ENCODE data around the gene ADAM8.
A peak's percentile ranks its signal among the peaks of the same experiment; 100 is the strongest.
"Not testable (repeated sequence)": the region's sequence is repeated elsewhere in the genome, so short reads cannot be mapped to it uniquely, and the experiment has no call there.

The ADAM8 gene

DNA sequence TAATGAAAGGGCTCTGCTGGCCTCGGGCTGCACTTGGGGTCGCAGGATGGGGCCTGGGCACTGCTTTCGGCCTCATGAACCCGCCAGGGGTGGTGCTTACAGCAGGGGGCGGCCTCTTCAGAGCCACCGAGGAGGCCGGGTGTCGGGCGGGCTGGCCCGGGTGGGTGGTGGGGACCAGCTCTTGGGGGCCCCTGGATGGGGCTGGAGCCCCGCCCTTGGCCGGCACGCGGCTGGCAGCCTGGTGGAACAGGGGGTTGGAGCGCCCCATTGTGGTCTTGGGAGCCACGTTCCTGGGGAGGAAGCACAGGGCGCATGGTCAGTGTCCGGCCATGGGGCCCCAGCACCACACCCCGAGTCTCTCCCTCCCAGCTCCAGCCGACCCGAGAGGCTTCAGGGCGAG lies 8.8 kb downstream of the ADAM8 start:
- DNase-seq (ENCODE audit: low spot score): no peak

DNA sequence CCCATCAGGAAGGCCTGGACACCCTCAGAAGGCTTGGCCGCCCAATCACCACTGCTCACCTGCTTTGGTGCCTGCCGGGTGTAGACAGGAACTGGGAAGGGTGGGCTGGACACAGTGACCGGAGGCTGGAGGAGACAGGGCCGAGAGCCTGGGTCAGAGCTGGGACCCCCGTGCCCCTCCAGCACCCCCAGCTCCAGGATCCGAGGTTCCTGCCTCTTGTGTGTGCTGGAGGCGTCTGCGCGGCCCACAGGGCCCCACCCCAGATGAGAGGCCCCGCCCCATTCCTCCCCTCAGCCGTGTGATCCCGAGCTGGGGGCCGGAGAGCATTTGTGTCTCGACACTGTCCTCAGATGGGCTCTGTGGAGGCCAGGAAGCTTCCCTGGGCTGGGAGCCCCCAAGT lies 9.4 kb downstream of the ADAM8 start:
- no peak for DNase-seq (ENCODE audit: low spot score)

DNA sequence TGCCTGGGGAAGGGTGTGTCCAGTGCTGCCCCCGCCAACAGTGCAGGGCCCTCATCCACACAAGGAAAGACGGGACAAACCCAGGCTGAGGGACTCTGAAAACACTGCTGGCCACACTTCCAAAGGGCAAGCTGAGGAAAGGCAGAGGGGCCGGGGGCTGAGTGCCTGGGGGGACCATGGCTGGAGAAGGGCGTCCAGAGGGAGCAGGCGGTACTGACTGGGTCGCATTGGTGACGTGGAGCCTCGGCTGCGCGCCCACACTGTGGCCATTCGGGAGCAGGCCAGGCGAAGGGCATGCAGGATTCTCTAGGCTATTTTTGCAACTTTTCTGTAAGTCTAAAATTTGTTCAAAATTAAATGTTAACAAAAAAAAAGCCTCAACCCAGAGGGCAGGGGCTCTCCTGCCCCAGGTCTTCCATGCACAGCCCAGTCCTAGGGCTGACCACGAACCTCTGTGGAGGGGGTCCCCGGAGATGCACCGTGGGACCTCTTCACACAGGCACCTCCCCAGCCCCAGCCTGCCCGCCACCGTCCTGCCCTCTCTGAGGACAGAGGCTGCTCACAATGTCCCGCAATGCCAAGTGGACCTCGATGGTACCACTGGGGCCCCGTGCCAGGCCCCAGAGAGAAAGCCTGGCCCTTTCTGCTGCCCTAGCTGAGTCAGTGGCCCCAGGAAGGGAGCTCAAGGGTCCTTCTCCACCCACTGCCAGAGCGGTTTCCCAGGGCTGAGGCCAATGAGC lies 10.4 kb downstream of the ADAM8 start:
- no peak for DNase-seq (ENCODE audit: low spot score)

DNA sequence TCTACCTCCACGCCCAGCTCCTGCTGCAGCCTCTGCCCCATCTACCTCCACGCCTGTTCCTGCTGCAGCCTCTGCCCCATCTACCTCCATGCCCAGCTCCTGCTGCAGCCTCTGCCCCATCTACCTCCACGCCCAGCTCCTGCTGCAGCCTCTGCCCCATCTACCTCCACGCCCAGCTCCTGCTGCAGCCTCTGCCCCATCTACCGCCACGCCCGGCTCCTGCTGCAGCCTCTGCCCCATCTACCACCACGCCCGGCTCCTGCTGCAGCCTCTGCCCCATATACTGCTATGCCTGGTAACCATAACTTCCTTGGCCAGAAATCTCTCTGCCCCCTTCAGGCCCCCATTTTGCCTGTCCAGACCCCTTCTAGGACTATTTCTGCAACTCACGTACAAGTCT lies 11.6 kb downstream of the ADAM8 start:
- not testable (repeated sequence) for DNase-seq (ENCODE audit: low spot score)

DNA sequence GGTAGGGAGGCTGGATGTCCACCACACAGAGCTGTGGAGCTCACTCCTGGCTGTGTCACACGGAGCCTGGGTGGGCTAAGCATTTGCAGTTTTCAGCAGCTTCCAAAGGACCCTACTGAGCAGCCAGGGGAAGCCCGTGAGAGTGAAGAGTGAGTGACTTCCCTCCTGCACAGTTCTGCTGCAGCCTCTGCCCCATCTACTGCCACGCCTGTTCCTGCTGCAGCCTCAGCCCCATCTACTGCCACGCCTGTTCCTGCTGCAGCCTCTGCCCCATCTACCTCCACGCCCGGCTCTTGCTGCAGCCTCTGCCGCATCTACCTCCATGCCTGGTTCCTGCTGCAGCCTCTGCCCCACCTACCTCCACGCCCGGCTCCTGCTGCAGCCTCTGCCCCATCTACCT lies 12.2 kb downstream of the ADAM8 start:
- no peak for DNase-seq (ENCODE audit: low spot score)

DNA sequence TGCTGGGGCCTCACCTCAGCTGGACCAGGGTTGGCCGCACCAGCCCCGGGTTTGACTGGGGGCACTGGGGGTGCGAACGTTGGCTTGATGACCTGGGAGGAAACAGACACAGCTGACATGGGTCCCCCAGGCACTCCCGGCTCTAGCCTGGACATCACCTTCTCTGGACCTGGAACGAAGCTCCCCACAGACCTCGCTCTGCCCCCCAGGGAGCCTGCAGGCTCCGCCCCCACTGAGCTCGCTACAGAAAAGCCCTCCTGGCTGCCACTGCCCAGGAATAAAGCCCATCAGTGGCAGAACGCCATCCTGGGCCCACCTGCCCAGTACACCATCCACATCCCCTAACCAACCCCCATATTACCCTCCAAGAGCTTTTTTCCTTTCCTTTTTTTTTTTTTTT lies 13.0 kb downstream of the ADAM8 start:
- DNase-seq (ENCODE audit: low spot score): no peak

DNA sequence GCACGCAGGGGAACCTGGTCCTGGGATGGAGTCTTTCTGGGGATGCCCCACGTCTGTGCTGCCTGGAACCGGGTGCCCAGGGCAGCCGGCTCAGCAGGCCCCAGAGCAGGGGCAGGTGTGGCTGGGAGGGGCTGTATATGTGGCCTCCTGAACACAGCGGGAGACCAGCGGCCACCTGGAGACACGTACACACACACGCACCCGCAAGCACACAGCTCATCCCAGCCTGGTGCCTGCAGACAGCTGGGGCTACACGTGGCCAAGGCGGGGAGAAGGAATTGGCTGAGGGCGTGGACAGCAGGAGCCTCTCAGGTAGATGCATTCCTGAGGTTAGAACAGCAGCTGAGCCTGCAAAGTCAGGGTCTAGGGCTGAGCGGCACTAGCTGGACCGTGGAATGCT lies 14.0 kb downstream of the ADAM8 start:
- DNase-seq (ENCODE audit: low spot score): no peak

DNA sequence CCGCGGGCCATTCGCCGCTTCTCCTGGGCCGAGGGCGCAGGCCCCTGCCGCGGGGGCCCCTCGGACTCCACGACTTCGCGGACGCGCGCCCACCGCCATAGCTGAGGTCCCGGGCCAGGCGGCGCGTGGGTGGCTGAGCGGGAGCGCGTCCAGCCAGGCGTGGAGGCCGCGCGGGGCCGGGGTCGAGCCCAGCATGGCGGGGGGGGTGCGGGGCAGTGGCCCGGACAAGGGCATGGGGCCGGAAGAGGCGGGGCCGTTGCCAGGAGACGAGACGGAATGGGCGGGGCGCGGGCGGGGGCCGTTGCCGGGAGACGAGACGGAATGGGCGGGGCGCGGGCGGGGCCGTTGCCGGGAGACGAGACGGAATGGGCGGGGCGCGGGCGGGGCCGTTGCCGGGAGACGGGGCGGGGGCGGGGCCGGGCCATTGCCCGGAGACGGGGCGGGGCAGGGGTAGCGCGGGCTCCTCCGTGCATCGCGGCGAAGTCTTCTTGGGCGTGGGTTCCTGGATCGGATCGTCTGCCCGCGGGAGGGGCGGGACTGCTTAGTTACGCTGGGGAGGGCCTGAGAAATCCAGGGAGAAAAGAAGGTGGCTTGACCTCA lies 14.8 kb downstream of the ADAM8 start:
- DNase-seq (ENCODE audit: low spot score): peak; percentile 40

DNA sequence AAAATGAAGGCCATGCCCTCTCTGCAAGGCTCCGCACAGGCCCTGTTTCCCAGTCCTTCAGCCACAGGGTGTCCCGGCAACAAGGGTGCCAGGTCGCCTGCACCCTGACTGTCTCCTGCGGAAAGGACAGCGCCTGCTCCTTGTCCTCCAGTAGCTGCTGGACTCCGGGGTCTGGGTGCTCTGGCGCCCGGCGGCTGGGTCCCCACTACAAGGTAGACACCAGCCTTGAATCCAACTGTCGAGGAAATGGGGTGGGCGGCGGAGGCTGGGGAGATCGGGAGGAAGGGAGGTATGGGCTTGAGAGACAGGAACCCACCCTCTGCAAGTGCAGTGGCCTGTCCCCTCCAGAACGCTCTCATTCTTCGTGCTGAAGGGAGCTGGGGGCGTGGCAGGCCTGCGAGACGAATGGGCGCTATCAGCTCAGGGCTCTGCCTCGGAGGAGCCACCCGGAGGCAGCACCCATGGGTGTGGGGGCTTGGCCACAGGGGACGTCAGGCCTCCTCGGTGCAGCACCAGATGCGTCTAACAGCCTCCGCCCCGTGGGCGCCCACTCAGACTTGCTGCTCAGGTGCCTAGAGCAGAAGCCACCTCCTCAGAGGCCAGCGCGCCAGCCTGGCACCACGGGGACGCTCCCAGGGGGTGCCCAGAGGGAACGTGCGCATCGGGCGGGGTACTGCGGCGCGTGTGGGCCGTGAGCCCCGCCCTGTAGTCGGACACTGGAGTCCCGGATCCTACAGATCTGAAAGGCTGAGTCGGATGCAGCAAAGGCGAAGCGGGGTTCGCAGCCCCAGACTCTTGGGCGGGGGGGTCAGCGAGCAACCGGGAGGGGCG lies 15.6 kb downstream of the ADAM8 start:
- no peak for DNase-seq (ENCODE audit: low spot score)

DNA sequence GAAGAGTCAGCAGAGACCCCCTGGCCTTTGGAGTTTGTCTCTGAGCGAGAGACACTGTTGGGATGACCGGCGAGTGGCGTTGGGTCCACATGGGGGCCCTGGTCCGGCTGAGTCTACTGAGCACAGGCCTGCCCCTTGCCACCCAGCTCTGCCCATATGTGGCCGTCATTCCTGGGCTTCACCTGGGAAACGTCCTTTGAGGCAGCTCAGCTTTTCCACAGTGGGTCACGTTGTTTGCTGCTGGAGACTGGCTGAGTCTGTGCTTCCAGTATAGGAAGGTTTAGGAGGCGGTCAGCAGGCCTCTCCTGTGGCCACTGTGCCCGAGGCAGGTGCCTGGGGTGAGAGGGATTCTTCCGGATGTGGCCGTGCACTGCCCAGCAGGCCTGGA lies 17.1 kb downstream of the ADAM8 start:
- DNase-seq (ENCODE audit: low spot score): no peak

DNA sequence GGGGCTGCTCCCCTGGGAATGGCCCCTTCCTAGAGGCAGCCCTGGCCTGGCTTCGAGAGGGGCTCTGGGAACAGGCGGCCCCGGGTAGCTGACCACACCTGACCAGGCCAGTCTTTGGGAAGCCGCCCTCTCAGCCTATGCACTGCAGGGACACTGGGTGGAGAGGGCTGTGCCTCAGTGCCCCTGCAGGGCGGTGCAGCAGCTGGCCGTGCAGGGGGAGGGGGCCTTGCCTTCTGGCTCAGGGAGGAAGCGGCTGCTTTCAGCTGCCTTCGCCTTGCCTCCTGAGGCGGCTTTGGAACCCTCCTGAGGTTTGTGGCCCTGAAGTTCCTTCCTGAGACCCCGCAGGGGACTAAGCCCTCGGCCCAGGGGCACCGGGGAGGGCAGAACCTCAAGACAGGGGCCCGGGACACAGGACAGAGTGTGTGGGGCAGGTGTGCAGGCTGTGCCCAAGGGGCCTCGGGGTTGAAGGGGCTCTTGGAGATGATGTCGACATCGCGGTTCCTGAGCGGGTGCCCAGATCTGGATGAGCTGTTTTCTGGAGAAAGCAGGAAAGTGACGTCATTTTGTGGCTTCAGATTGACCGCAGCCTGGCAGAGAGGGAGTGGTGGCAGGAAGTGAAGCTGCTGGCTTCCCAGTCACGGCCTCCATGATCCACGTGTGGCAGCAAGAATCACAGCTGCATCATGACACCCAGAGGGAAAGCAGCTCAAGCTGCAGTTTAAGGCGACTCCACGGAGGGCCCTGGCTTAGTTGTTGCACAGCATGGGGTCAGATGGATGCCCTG lies 17.7 kb downstream of the ADAM8 start:
- DNase-seq (ENCODE audit: low spot score): peak; percentile 96

DNA sequence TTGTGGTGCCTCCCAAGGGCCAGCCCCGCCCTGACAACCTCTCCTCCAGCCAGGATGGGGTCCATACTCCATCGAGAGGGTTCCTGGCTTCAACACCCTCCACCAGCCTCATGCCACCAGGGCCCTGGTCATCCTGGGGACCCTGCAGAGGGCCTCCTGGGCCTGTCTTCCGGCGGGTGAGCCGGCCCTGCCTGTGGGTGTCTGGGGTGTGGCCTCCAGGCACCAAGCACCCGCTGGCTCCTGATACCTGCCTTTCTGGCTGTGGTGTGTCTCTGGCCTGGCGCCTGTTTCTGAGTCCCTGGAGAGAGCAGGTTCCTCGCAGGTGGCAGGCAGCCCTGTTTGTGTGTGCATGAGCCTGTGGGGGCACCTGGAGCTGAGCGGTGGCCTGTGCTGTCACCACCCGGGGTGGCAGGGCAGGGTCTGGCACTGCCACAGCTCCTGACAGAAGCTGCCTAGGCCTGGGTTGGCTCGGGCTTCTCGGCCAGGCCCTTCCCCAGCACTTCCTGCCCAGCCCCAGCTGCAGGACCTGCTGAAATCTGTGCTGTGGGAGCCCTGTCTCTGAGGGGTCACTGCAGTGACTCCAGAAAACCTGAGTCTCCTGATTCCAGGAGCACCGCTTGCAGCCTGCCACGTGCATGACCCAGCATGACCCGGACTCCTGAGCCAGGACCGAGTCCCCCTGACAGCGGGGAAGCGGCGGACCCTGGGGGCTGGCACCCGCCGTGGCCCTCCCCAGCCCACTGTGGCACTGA lies 18.4 kb downstream of the ADAM8 start:
- no peak for DNase-seq (ENCODE audit: low spot score)

DNA sequence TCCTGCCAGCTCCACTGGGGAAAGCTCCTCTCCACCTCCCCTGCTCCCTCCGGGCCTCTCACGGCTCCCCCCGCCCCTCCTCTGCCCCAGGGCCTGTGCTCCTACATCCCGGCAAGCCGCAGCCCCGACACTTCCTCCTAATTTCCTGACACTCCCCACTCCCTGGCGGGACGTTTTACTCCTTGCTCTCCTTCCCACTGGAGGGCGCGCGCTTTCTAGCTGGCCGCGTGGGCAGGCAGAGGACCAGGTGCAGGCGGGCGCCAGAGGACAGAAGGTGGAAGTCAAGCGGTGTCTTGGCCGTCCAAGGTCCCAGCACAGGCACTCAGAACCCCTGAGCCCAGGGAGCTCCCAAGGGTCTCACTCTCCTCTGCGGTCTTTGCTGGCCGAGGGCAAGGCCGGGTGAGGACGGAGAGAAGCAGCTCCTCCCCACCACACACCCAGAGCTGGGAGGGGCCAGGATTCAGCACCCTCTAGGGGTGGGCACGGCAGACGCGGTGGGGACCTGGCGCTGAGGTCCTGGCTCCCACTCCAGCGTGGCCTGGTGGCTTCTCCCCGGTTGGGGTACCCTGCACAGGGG lies 19.1 kb downstream of the ADAM8 start:
- peak; percentile 35 for DNase-seq (ENCODE audit: low spot score)

DNA sequence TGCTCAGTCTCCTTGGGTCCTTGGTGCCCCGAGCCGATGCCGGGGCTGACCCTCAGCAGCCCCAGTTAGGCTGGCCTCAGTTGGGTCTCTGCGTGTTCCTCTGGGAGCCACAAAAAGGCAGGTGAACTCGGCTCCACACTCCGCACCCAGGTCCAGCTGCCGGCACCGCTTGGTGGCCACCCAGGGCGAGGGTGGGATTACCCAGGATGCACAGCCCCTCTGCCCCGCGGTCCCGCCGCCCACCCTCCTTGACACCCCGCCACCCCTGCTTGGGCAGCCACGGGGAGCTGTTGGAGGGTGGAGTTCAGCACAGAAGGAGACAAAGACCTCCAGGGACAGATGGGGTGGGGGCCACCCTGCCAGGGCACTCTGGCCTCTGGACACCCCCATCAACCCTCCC lies 21.3 kb downstream of the ADAM8 start:
- no peak for DNase-seq (ENCODE audit: low spot score)

DNA sequence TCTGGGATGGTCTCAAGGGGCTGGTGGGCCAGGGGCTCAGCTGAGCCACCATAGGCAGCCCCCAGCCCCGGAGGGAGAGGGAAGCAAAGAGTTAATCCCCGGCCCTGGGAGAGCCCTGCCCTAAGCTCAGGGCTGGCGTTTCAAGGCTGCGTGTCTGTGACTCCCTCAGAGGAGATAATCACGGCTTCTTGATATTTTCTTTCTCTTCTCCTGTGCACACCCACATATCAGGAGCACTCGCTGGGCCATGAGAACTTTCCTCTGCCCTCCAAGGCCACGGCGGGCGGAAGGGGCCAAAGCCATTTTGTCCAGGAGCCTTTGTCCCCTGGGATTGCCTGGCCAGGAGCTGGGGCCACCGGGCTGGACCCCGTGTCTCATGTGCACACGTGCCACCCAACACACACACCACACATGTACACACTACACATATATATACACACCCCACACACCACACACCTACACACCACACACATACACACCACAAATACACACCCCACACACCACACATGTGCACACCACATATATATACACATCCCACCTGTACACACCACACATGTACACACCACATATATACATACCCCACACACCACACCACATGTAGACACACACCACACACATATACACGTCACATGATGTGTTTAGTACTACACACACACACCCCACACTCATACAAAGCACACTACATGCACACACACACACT lies 22.1 kb downstream of the ADAM8 start:
- DNase-seq (ENCODE audit: low spot score): no peak

DNA sequence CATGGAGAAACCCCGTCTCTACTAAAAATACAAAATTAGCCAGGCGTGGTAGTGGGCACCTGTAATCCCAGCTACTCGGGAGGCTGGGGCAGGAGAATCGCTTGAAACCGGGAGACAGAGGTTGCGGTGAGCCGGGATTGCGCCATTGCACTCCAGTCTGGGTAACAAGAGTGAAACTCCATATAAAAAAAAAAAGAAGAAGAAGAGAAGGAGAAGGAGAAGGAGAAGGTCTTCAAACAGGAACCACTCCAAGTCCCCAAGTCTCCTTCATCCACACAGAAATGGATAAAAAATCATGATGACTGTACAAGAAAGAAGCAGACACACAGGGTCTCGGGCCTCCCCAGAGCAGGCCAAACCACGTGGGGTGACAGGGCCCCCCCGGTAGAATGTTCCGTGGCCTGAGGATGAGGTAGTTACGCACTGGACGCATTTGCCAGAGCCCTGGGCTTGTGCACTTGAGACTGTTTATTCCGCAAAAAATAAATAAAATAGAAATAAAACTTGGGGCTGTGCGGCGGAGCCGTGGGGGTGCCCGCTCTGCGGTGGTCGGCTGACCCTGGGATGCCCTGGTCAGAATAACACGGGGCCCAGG lies 23.2 kb downstream of the ADAM8 start:
- DNase-seq (ENCODE audit: low spot score): no peak

DNA sequence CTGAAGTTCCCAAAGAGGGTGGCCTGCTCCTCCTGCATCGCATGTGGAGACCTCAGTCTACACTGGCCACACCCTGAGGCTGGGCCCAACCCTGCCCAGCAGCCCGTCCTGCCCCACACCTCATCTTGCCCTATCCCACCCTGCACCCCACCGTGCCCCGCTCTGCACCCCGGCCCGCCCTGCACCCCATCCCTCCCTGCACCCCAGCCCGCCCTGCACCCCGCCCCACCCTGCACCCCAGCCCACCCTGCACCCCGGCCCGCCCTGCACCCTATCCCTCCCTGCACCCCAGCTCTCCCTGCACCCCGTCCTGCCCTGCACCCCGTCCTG lies 24.5 kb downstream of the ADAM8 start:
- DNase-seq (ENCODE audit: low spot score): no peak

DNA sequence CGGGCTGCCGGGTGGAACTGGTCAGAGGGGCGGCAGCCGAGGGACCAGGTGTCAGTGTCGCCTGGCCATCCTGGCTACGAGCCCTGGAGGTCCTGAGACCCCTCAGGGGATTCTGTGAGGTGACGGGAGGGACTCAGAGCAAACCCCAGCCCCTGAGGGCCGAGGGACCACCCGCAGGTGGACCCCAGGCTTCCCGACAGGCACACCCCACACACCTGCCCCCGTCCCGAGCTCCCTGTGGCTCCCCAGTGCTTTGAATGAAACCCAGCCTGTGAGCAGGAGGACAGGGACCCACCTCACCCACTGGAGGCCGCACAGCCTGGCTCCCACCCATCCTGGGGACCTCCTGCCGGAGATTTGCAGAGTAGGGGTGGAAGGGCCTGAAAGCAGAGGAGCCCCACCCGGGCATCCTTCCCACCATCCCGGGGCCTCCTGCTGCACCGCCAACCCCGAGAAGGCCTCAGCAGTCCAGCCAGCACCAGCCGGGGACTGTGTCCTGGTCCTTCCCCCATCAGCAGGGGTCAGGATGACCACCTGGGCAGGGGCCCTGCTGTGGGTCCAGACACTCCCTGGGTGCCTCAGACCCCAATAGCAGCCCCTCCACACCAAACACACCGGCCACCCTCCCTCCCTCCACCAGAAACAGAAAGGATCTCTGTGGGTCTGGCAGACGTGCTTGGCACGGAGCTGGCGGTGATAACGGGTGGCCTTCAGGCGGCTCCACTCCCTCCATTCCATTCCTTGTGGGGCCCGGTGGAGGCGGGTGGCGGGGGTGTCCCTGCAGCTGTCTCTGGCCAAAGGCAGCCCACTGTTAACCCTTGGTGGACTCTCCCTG lies 25.1 kb downstream of the ADAM8 start:
- DNase-seq (ENCODE audit: low spot score): no peak

DNA sequence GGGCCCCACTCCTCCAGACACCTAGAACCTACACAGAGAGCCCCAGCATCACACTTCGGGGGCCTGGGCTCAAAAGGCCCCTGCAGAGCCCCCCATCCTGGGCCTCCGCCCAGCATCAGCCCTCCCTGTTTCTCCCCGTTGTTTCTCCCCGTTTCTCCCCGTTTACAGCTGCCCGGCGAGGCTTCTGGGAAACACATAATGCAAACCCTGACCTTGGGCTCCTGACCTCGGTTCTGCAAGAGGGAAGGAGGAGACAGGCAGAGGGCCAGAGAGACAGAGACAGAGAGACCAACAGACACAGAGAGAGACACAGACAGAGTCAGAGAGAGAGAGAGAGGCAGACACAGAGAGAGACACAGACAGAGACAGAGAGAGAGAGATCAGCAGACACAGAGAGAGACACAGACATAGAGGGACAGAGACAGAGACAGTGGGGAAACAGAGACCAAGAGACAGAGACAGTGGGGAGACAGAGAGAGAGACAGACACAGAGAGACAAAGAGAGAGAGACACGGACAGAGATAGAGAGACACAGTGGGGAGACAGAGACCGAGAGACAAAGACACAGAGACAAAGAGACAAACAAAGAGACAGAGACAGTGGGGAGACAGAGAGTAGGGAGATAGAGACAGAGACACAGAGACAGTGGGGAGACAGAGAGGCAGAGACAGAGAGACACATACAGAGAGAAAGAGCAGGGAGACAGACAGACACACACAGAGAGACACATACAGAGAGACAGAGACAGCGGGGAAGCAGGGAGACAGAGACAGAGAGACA lies 26.5 kb downstream of the ADAM8 start:
- no peak for DNase-seq (ENCODE audit: low spot score)
